GM23338 (cell line): ENCODE results near the gene UBE2F. TPM values are rescaled to one million over a fixed set of nuclear protein-coding genes. Genes with fewer than 3 reads are reported as not detected.

Experiments used
- ATAC-seq: fragments of 200-7000 bp; cut with Tn5 transposase; 3 replicates; pipeline ENCODE4 v1.9.1; 2020
- DNase-seq: peaks from one replicate; pipeline ENCODE4 v3.0.0-alpha.2; 2015; ENCODE audit warnings: low spot score
- H2AFZ ChIP-seq: fragments of 200-600 bp; sonication (generic); 2 replicates; pipeline ENCODE4 v1.8.0; 2016; ENCODE audit warnings: antibody characterized with exemption, mild to moderate bottlenecking, moderate library complexity
- H3F3A ChIP-seq: fragments of 200-600 bp; sonication (generic); replicated peaks from 2 replicates; pipeline ENCODE4 v1.8.0; 2017; ENCODE audit warnings: antibody characterized with exemption, mixed run types, low read depth
- H3K27ac ChIP-seq: fragments of 200-600 bp; sonication (generic); 2 replicates; pipeline ENCODE4 v1.6.1; 2016; ENCODE audit warnings: low read depth
- H3K27me3 ChIP-seq: fragments of 200-600 bp; sonication (generic); 2 replicates; pipeline ENCODE4 v1.8.0; 2016; ENCODE audit warnings: mild to moderate bottlenecking, mixed run types, moderate library complexity; ENCODE audit not compliant: insufficient read depth
- H3K36me3 ChIP-seq: fragments of 200-600 bp; sonication (generic); 2 replicates; pipeline ENCODE4 v1.8.0; 2016; ENCODE audit warnings: mild to moderate bottlenecking; ENCODE audit not compliant: insufficient read depth
- H3K4me1 ChIP-seq: fragments of 200-600 bp; sonication (generic); 2 replicates; pipeline ENCODE4 v1.8.0; 2016; ENCODE audit warnings: mild to moderate bottlenecking, moderate library complexity; ENCODE audit not compliant: insufficient read depth
- H3K4me2 ChIP-seq: fragments of 200-600 bp; sonication (generic); 2 replicates; pipeline ENCODE4 v1.7.1; 2017; ENCODE audit warnings: mixed run types
- H3K4me3 ChIP-seq: fragments of 200-600 bp; sonication (generic); 2 replicates; pipeline ENCODE4 v1.6.1; 2016; ENCODE audit warnings: mixed run types
- H3K79me2 ChIP-seq: fragments of 200-600 bp; sonication (generic); replicated peaks from 2 replicates; pipeline ENCODE4 v1.8.0; 2017; ENCODE audit warnings: mild to moderate bottlenecking; ENCODE audit not compliant: insufficient read depth
- H3K9me2 ChIP-seq: fragments of 200-600 bp; sonication (generic); 2 replicates; pipeline ENCODE4 v1.8.0; 2017; ENCODE audit not compliant: insufficient read depth
- H4K20me1 ChIP-seq: fragments of 200-600 bp; sonication (generic); replicated peaks from 2 replicates; pipeline ENCODE4 v1.8.0; 2017; ENCODE audit warnings: mild to moderate bottlenecking; ENCODE audit not compliant: insufficient read depth
- H3K27ac Mint-ChIP-seq: 2 replicates; pipeline ENCODE4 v1.8.0; 2020; ENCODE audit warnings: inconsistent platforms, mild to moderate bottlenecking, moderate library complexity, mixed read lengths
- H3K27me3 Mint-ChIP-seq: 3 replicates; pipeline ENCODE4 v1.8.0; 2022; ENCODE audit warnings: low read depth, mild to moderate bottlenecking, moderate library complexity, mixed read lengths, inconsistent platforms; ENCODE audit not compliant: insufficient read depth, poor library complexity
- H3K36me3 Mint-ChIP-seq: 3 replicates; pipeline ENCODE4 v1.8.0; 2021; ENCODE audit warnings: low read depth, mild to moderate bottlenecking, inconsistent platforms, moderate library complexity, mixed read lengths
- H3K4me1 Mint-ChIP-seq: 3 replicates; pipeline ENCODE4 v1.8.0; 2020; ENCODE audit warnings: mild to moderate bottlenecking, inconsistent platforms, mixed read lengths
- H3K4me3 Mint-ChIP-seq: 3 replicates; pipeline ENCODE4 v1.8.0; 2021; ENCODE audit warnings: moderate library complexity, mild to moderate bottlenecking, inconsistent platforms, mixed read lengths
- H3K9me3 Mint-ChIP-seq: 3 replicates; pipeline ENCODE4 v1.8.0; 2020; ENCODE audit warnings: moderate library complexity, mild to moderate bottlenecking, inconsistent platforms, mixed read lengths
- CREB1 ChIP-seq: fragments of 250-450 bp; sonication (Bioruptor Pico); IDR thresholded peaks from 2 replicates; pipeline ENCODE4 v1.5.0; 2020; ENCODE audit warnings: low read depth, mild to moderate bottlenecking, moderate library complexity
- NANOG ChIP-seq: IDR thresholded peaks from 2 replicates; pipeline ENCODE4 v1.6.1; 2016; ENCODE audit warnings: antibody characterized with exemption, borderline replicate concordance
- POLR2AphosphoS5 ChIP-seq: IDR thresholded peaks from 2 replicates; pipeline ENCODE4 v1.6.1; 2016; ENCODE audit warnings: antibody characterized with exemption, low read depth
- STAT1 ChIP-seq: IDR thresholded peaks from one replicate; pipeline ENCODE4 v1.6.1; 2016; ENCODE audit warnings: antibody characterized with exemption; ENCODE audit not compliant: unreplicated experiment
- ZNF331 ChIP-seq: fragments of 250-450 bp; sonication (Bioruptor Pico); IDR thresholded peaks from 2 replicates; pipeline ENCODE4 v1.5.0; 2020; ENCODE audit warnings: low read depth, mild to moderate bottlenecking, moderate library complexity
- polyA plus RNA-seq: library from polyadenylated mRNA; unstranded; fragments of >200 nt; fragmentation: Nextera tagmentation; extraction: Ambion mirVana; gene quantifications from 2 replicates; pipeline ENCODE4 v1.2.1, GENCODE V29; 2016
- total RNA-seq: library from RNA; depleted of rRNA; stranded (reverse); fragments of >200 nt; shearing (Covaris generic); gene quantifications from 2 replicates; pipeline ENCODE4 v1.2.3, GENCODE V29; 2014
- TF ChIP-seq, protein P1 (sequence below): fragments of 250-450 bp; sonication (Bioruptor Pico); IDR thresholded peaks from 2 replicates; pipeline ENCODE4 v1.5.0; 2020; ENCODE audit warnings: mild to moderate bottlenecking, moderate library complexity
- TF ChIP-seq, protein P2 (sequence below), 2 experiments: fragments of 200-600 bp in 1 of 2; sonication (generic) in 1 of 2; conservative IDR thresholded peaks; 2 replicates each; pipeline versions ENCODE4 v1.5.1 to v1.6.1; 2016 to 2017; ENCODE audit warnings: antibody characterized with exemption in 2 of 2, low read depth in 2 of 2, mild to moderate bottlenecking in 2 of 2, moderate library complexity in 1 of 2
- TF ChIP-seq, protein P3 (sequence below): IDR thresholded peaks from 2 replicates; pipeline ENCODE4 v1.6.1; 2016; ENCODE audit warnings: antibody characterized with exemption

UBE2F gene
- total and polyA plus RNA-seq, 2 experiments from 2014 or later: 98.2 to 106 TPM

DNA sequence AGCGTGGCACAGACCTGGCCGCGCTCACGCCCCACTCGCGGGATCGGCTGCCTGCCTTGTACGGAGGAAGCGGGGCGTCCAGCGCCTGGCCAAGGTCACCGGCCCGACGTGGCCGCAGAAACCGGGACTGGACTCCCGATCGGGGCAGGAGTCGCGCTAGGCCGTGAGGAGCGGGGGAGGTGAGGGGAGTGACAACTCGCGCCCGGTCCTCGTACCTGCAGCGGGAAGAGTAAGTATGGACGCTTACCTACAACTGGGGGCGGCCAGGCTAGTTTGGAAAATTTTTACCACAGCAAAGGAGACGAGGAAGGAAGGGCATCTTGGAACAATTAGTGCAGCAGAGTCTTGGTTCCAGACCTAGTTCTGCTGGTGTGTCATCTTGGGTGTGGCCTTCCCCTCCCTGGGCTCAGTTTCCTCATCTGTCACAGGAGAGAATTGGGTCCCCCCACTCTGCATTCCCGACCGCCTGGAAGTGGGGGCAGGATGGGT, 693 bp downstream of the UBE2F start (continued):
- TF ChIP-seq, protein P1, sequence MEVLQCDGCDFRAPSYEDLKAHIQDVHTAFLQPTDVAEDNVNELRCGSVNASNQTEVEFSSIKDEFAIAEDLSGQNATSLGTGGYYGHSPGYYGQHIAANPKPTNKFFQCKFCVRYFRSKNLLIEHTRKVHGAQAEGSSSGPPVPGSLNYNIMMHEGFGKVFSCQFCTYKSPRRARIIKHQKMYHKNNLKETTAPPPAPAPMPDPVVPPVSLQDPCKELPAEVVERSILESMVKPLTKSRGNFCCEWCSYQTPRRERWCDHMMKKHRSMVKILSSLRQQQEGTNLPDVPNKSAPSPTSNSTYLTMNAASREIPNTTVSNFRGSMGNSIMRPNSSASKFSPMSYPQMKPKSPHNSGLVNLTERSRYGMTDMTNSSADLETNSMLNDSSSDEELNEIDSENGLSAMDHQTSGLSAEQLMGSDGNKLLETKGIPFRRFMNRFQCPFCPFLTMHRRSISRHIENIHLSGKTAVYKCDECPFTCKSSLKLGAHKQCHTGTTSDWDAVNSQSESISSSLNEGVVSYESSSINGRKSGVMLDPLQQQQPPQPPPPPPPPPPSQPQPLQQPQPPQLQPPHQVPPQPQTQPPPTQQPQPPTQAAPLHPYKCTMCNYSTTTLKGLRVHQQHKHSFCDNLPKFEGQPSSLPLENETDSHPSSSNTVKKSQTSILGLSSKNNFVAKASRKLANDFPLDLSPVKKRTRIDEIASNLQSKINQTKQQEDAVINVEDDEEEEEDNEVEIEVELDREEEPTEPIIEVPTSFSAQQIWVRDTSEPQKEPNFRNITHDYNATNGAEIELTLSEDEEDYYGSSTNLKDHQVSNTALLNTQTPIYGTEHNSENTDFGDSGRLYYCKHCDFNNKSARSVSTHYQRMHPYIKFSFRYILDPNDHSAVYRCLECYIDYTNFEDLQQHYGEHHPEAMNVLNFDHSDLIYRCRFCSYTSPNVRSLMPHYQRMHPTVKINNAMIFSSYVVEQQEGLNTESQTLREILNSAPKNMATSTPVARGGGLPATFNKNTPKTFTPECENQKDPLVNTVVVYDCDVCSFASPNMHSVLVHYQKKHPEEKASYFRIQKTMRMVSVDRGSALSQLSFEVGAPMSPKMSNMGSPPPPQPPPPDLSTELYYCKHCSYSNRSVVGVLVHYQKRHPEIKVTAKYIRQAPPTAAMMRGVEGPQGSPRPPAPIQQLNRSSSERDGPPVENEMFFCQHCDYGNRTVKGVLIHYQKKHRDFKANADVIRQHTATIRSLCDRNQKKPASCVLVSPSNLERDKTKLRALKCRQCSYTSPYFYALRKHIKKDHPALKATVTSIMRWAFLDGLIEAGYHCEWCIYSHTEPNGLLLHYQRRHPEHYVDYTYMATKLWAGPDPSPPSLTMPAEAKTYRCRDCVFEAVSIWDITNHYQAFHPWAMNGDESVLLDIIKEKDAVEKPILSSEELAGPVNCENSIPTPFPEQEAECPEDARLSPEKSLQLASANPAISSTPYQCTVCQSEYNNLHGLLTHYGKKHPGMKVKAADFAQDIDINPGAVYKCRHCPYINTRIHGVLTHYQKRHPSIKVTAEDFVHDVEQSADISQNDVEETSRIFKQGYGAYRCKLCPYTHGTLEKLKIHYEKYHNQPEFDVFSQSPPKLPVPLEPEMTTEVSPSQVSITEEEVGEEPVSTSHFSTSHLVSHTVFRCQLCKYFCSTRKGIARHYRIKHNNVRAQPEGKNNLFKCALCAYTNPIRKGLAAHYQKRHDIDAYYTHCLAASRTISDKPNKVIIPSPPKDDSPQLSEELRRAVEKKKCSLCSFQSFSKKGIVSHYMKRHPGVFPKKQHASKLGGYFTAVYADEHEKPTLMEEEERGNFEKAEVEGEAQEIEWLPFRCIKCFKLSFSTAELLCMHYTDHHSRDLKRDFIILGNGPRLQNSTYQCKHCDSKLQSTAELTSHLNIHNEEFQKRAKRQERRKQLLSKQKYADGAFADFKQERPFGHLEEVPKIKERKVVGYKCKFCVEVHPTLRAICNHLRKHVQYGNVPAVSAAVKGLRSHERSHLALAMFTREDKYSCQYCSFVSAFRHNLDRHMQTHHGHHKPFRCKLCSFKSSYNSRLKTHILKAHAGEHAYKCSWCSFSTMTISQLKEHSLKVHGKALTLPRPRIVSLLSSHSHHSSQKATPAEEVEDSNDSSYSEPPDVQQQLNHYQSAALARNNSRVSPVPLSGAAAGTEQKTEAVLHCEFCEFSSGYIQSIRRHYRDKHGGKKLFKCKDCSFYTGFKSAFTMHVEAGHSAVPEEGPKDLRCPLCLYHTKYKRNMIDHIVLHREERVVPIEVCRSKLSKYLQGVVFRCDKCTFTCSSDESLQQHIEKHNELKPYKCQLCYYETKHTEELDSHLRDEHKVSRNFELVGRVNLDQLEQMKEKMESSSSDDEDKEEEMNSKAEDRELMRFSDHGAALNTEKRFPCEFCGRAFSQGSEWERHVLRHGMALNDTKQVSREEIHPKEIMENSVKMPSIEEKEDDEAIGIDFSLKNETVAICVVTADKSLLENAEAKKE (CRISPR knock-in tag): no peak
- no peak for TF ChIP-seq POLR2AphosphoS5
- TF ChIP-seq CREB1 (CRISPR knock-in tag): no peak

DNA sequence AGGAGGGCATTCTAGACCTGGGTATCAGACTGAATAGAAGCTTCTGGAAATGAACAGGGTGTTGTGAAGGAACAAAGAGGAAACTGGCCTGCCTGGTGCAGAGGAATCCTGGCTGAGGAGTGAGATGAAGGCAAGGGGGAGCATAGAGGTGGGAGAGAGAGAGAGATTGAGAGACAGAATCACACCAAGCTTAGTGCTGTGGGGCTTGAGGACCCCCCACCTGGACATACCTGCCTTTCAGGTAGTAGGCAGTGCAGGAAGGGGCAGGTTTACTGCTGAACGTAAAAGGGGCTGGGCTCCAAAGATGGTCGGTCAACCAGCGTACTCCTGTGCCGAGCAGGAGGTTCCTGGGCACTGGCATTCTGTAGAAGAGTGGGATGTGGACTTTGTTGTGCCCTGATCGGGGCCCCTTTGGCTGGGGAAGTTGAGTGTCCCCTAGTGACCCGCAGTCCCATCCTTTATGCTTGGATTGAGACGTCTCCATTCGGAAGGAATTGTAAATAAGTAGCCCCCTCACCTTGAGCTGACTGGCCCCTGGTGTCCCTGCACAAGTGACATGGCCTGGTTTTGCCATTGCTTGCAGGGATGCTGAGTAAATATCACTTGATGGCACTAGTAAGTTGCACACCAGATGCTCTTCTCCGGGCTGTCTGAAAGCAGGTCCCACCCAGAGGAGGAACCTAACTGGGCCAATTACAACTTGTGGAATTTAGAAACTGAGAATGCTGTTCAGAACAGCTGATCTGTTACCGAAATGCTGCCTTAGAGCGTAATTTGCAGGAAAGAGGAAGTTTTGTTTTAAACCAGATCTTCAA, 1.4 kb downstream of the UBE2F start:
- Mint-ChIP-seq H3K9me3 (peaks cover 6% of the 10 kb centered on the region; the same call in 2 of the 3 replicates), H3K36me3 (0 out of 3 replicates have a peak, but pooled peaks cover under 1% of the 10 kb centered on the region), H3K4me1 (peaks cover 31% of the 10 kb centered on the region), H3K27me3 (peaks cover 6% of the 10 kb centered on the region), H3K27ac (no peak overlapping the region), H3K4me3 (peak overlapping the region; percentile 89)
- Histone ChIP-seq H3K36me3 (peaks cover 2% of the 10 kb centered on the region; the same call in 1 of the 2 replicates), H3K27me3 (no peaks in the 10 kb centered on the region), H2AFZ (no peak overlapping the region), H3K9me2 (no peaks in the 10 kb centered on the region), H4K20me1 (peaks cover 37% of the 10 kb centered on the region), H3K4me3 (peak overlapping the region; percentile 83), H3K79me2 (peaks cover 60% of the 10 kb centered on the region), H3K27ac (no peak overlapping the region), H3F3A (peaks cover 5% of the 10 kb centered on the region; the same call in 1 of the 2 replicates), H3K4me2 (peak overlapping the region; percentile 99), H3K4me1 (peaks cover 19% of the 10 kb centered on the region)
- TF ChIP-seq, protein P2, sequence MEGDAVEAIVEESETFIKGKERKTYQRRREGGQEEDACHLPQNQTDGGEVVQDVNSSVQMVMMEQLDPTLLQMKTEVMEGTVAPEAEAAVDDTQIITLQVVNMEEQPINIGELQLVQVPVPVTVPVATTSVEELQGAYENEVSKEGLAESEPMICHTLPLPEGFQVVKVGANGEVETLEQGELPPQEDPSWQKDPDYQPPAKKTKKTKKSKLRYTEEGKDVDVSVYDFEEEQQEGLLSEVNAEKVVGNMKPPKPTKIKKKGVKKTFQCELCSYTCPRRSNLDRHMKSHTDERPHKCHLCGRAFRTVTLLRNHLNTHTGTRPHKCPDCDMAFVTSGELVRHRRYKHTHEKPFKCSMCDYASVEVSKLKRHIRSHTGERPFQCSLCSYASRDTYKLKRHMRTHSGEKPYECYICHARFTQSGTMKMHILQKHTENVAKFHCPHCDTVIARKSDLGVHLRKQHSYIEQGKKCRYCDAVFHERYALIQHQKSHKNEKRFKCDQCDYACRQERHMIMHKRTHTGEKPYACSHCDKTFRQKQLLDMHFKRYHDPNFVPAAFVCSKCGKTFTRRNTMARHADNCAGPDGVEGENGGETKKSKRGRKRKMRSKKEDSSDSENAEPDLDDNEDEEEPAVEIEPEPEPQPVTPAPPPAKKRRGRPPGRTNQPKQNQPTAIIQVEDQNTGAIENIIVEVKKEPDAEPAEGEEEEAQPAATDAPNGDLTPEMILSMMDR (conservative IDR thresholded peaks at IDR 0.05; ENCODE audit: low read depth in 2 of 2): no peak
- TF ChIP-seq NANOG (no peak), CREB1 (CRISPR knock-in tag) (no peak), ZNF331 (no peak), STAT1 (no peak)
- TF ChIP-seq, protein P3, sequence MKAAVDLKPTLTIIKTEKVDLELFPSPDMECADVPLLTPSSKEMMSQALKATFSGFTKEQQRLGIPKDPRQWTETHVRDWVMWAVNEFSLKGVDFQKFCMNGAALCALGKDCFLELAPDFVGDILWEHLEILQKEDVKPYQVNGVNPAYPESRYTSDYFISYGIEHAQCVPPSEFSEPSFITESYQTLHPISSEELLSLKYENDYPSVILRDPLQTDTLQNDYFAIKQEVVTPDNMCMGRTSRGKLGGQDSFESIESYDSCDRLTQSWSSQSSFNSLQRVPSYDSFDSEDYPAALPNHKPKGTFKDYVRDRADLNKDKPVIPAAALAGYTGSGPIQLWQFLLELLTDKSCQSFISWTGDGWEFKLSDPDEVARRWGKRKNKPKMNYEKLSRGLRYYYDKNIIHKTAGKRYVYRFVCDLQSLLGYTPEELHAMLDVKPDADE: no peak
- DNase-seq (peak; percentile 41), ATAC-seq (peak; percentile 6; the same call in 2 of the 3 replicates)
